Cardiac fibroblast (primary cell): Measurements from ENCODE around the gene ZNF10.

Experiments used
- DNase-seq, 2 donors: peaks; one replicate each; pipeline versions ENCODE4 v3.0.0 to v3.0.0-alpha.2; 2010; ENCODE audit warnings: low read depth in 2 of 2
- H3K4me3 ChIP-seq, 2 donors: replicated peaks in 1 of 2; 1 replicate in 1 of 2; 2 replicates in 1 of 2; pipeline ENCODE4 v1.5.1; 2011; ENCODE audit warnings: low read depth in 2 of 2, low read length in 2 of 2, mild to moderate bottlenecking in 2 of 2, moderate library complexity in 1 of 2
- TF ChIP-seq, protein P1 (sequence below): IDR thresholded peaks from one replicate; pipeline ENCODE4 v1.5.1; 2011; ENCODE audit warnings: low read depth, mild to moderate bottlenecking, low read length, inconsistent platforms

The ZNF10 gene

DNA sequence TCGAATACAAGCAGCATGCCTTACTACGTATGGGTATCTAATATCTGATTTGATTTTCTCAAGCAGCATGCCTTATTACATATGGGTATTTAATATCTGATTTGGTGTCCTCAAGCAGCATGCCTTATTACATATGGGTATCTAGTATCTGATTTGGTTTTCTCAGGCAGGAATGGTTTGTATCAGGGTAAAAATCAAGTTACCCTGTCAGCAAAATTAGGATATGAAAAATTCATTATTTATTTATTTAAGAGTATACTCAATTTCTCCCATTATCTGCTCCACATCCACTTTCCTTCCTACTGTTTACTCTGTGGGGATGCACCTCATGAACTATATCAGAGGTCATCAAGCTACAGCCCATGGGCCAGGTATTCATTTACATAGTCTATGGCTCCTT lies 22.3 kb upstream of the ZNF10 start:
- H3K4me3 ChIP-seq: no peak overlapping the region
- DNase-seq: no peak
- TF ChIP-seq, protein P1, sequence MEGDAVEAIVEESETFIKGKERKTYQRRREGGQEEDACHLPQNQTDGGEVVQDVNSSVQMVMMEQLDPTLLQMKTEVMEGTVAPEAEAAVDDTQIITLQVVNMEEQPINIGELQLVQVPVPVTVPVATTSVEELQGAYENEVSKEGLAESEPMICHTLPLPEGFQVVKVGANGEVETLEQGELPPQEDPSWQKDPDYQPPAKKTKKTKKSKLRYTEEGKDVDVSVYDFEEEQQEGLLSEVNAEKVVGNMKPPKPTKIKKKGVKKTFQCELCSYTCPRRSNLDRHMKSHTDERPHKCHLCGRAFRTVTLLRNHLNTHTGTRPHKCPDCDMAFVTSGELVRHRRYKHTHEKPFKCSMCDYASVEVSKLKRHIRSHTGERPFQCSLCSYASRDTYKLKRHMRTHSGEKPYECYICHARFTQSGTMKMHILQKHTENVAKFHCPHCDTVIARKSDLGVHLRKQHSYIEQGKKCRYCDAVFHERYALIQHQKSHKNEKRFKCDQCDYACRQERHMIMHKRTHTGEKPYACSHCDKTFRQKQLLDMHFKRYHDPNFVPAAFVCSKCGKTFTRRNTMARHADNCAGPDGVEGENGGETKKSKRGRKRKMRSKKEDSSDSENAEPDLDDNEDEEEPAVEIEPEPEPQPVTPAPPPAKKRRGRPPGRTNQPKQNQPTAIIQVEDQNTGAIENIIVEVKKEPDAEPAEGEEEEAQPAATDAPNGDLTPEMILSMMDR: no peak

DNA sequence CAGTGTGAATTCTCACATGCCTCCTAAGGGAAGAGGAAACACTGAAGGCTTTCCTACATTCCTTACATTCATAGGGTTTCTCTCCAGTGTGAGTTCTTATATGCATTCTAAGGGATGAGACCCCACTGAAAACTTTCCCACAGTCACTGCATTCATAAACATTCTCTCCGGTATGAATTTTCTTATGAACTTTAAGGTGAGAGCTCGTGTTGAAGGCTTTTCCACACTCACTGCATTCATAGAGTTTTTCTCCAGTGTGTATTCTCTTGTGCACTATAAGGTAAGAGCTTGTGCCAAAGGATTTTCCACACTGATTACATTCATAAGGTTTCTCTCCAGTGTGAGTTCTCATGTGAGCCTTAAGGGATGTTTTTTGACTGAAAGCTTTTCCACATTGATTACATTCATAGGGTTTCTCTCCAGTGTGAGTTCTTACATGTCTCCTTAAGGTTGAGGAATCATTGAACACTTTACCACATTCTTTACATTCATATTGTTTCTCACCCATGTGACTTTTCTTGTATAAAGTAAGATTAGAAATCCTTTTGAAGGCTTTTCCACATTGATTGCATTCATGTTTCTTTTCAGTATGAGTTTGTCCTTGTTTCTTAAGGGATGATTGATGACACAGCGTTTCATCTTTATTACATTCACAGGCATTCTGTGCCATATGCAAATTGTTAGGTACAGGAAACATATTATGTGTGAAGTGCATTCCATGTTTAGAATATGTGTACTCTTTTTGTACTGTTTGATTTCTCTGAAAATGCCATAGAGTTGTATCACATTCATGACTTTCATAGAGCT lies 9.8 kb upstream of the ZNF10 start:
- DNase-seq: peak in 1 of 2 donors; percentile 9
- TF ChIP-seq, protein P1: no peak
- H3K4me3 ChIP-seq: no peak overlapping the region

DNA sequence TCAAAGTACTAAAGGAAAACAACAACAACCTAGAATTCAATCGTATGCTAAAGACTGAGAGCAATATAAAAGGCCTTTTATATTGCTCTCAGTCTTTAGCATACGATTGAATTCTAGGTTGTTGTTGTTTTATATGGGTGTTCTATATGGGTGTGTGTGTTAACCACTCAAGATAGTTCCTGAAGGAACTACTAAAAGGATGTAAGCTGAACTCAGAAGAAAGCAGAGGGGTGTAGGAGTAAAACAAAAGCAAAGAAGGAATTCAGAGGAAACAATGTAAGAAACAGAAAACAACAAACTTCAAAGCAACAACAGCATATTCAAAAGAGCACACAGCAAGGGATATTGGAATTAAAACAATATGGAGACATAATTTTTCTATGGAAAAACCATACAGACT lies 5.8 kb upstream of the ZNF10 start:
- TF ChIP-seq, protein P1: no peak
- H3K4me3 ChIP-seq: no peak overlapping the region
- no peak for DNase-seq

DNA sequence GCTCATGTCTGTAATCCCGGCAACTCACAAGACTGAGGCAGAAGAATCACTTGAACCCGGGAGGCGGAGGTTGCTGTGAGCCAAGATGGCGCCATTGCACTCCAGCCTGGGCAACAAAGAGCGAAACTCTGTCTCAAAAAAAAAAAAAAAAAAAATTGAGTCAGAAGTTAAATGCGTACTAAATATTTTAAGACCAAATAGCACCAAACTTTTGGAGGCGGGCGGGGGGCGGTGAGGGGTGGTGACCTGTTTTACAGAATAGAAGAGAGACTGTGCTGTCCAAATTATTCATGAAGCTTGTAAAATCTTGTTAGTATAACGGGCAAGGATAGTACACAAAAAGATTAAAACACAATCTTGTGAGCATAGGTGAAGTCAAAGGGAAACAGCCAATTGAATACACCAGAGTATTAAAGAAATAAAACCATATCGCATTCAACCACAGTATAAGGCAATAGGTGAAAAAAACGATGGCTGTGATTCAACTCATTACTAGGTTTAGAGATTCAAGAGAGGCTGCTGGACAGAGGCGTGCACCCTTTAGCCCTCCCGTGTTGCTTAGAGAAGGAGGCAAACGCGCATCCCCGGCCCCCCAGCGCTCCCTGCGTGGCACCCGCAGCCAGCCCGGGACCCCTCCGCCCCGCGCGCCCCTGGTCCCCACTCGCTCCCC lies 924 bp upstream of the ZNF10 start:
- DNase-seq: peak; percentile 42 to 46
- TF ChIP-seq, protein P1: no peak
- H3K4me3 ChIP-seq: peak overlapping the region; percentile 90 to 95

DNA sequence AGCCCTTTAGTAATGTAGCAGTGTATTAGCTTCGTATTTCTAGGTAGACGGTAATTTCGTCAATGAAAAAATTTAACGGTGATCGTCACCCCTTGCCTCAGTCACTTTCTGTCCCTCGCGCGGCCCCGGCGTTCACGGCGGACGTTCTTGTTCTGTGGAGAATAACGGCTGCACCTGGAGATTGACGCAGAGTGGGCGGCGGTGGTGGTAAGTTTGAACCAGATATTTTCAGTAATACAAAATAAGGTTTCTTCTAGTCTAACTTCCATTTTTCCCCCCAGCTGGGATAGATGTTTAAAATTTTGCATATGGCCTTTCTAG lies 341 bp downstream of the ZNF10 start:
- TF ChIP-seq, protein P1: no peak
- no peak for DNase-seq
- H3K4me3 ChIP-seq: peak overlapping the region; percentile 90 to 95

DNA sequence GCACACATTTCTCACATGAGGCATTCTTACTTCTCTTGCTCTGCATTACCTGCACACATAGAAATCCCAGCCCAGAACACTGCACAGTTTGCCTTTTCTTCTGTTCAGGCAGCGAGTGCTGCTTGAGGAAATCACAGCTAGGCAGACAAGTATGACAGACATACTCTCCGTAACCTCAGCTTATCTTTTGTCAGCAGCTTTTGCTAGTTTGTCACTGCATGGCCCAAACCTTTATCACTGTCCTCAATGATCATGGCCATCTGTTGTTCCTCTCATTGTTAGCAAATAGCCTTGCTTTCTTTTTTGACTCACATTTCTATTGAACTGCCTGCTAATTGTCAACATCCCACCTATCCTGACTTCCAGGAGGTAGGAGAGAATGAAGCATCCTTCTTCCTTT lies 5.3 kb downstream of the ZNF10 start:
- no peak overlapping the region for H3K4me3 ChIP-seq
- TF ChIP-seq, protein P1: no peak
- DNase-seq: no peak

DNA sequence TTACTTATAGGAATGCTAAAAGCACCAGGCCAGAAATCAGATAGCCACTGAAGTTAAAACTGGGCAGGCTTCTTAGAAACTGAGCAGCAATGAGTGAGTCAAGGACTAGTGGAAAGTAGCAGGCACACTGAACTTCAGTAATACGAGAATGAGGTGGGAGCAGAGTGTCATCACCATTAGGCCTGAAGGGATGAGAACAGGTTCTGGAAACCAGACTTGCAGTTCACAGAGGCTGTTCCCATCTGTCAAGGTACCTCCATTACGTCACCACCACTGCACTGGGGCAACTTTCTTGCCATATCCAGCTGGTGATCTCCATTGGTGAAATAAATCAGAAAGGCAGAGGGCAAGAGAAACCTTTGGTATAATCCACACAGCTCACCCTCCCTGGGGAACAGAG lies 15.6 kb downstream of the ZNF10 start:
- H3K4me3 ChIP-seq: no peak overlapping the region
- TF ChIP-seq, protein P1: no peak
- DNase-seq: no peak
